Activated CD4-positive, CD25-positive, alpha-beta regulatory T cell treated with anti-CD3 and anti-CD28 coated beads, Interleukin-2, amount 50 U/mL, for 24 hours (primary cell): Measurements from ENCODE around the gene POU2AF1.

Source experiments
- ATAC-seq, 2 donors: fragments of 150-1000 bp; cut with Tn5 transposase; one replicate each; pipeline ENCODE4 v1.10.0; 2021; ENCODE audit warnings: mild to moderate bottlenecking in 1 of 2, moderate library complexity in 1 of 2

Gene POU2AF1, protein sequence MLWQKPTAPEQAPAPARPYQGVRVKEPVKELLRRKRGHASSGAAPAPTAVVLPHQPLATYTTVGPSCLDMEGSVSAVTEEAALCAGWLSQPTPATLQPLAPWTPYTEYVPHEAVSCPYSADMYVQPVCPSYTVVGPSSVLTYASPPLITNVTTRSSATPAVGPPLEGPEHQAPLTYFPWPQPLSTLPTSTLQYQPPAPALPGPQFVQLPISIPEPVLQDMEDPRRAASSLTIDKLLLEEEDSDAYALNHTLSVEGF

DNA sequence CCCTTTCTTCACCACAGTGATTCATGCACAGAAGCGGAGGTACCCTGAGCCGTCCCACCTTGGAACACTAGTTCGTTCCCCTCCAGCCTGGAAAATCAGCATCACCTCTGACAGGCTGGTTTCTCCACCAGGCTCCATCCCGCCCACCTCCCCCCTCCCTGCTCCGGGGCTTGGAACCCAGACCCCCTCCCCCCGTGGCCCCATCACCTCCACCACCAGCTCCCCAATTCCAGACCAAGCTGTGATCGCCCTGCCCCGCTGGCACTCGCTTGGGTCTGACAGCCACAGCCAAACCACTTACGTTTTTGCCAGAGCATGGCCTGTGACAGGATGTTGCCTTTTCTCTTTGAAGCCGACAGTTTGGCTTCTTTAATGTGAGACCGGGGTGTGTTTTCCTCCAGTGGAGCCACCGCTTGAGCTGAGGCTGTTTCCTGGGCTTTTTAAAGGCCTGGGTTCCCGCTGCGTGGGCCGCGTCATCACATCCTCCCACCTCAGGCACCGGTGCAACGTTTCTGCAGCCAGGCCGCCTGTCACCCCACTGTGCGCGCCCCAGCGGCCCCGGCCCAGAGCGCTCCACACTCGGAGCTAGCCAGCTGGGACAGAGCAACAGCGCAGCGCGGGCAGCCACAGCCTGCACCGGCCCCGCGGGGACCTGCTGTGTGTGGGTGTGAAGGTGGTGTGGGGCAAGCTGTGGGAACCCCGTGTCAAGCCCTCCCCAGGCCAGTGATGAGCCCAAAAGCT lies at the start of gene POU2AF1:
TSS of gene POU2AF1 (minus strand) at position 415 of the 741 bp plus-strand sequence. CDS start at position 317, 98 bp downstream.
- ATAC-seq = peak; percentile 83 to 84

DNA sequence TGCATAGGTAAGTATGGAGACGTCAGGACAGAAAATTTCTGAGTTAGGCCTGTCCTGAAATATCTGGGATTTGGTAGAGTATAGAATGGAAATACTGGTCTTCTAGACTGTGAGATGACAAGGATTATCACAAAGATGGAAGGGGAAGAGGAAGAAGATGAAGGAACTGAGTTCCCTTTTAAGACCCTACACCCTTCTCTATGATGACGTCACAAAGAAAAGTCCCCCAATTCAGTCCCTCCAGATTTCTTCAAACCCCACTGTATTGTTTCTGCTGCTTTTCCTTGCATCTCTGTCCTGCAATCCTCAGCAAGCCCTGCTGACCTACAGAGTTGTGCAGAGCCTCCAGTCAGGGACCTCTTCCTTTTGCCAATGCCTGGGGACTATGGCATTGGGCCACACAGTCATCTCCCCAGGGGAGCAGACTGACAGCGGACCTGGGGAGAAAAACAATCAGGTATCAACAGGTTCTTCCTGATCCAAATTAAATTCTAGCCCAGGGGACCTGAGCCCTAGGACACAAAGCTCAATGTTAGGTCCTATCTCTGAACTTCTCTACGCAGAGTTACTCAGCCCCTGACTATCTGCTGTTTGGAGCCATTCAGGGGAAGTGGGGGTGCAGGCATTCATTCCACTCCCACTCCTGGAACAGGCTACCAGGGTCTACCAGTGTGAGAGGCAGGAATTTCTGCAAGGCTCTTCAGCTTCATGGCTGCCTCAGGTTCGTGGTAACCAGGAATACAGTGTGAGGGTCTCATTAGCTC lies 49.2 kb upstream of the POU2AF1 start:
- ATAC-seq = no peak

DNA sequence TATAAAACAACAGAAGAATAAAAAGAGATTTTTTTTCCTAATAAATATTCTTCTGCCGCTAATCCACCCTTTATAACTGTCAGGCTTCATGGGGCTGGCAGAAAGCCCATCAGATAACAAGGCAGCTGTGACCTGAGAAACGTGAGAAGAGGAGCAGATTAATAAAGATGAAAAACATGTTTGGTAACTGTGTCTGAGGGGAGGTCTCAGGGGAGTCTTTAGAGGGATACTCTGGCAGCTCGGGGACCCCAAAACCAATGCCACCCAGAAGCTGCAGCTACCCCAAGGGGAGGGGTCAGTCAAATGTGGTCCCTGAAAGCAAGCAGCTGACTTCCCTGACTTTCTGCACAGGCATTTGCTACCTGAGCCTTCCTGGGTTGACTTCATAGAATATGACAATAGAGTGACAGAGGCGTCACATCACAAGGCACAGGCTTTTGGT lies 48.4 kb upstream of the POU2AF1 start:
- no peak for ATAC-seq

DNA sequence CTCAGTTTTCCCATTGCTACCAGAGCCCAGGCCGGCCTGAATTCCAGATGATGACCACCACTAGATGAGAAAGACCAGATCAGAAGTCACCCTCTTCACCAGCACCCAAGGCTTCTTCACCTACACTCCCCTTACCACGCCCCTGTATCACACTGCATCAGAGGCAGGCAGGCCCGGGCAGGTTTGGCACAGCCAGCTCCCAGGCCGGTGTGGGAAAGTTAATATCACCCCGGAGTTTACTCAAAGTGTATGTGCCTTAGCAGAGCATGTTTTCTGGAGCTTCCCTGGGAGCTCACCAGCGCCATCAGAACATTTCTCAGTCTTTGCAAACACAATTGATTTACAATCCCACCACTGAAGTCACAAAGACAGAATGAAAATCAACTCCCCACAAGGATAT lies 47.5 kb upstream of the POU2AF1 start:
- ATAC-seq = no peak

DNA sequence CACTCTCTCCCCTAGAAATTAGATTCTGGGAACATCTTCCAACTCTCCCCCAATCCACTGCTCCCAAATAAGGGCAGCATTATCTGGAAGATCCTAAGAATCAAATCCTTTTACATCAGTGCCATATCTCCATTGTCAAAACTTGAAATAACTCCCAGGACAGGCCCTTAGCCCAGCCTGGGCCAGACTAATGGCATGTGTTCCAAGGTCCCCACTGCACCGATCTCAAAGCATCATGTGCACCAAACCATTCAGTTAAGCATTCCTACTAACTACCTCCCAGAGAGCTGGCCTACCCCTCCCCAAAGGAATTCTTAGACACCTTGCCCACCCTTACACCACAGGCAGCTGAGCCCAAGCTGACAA lies 44.2 kb upstream of the POU2AF1 start:
- ATAC-seq = no peak

DNA sequence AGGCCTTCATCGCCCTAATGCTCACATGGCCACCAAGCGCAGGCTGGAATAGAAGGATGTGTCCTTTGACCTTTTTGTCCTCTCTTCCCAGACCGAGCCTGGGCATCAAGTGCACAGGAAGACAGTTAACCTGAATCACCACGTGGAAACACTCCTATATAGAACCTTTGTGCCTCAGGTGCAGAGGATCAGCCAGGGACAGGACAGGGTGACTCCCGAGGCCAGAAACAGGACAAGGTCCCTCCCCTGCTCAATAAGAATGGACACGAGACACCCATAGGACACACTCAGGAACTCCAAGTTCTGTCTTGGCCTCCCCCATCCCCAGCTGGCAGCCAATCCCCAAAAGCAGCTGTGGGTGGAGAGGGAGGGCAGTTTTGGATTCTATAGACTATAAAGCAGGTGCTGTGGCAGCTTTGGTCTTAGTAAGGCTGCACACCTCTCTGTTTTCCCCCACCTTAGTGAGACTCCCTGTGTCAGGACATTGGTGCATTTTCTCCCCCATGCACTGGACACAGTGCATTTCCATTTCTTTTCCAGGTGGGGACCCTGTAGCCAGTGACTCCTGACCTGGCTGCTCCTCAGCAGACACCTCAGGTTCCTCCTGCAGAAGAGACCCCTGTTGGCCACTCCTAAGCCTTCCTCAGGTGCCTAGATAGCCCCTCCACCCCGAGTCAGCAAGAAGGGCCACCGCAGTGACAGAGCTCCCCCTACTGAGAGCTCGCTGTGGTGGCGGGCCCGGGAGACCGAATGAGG lies 43.6 kb upstream of the POU2AF1 start:
- peak; percentile 63 to 72 for ATAC-seq

DNA sequence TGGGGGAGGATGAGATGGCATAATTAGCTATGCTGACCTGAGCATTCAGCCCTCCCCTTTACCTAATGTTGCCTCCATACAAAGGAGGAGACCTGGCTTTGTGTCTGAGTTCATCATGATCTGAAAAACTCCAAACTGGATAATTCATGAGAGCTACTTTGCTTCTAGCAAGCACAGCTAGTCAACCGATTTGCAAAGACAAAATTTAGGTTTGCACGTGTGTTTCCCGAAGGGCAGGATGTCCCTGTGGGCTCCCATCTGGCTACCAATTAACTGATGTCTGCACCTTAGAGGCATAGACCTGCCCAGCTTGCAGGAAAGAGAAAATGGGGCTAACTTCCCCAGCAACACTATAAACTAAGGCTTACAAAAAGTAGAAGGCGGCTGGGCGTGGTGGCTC lies 42.2 kb upstream of the POU2AF1 start:
- no peak for ATAC-seq

DNA sequence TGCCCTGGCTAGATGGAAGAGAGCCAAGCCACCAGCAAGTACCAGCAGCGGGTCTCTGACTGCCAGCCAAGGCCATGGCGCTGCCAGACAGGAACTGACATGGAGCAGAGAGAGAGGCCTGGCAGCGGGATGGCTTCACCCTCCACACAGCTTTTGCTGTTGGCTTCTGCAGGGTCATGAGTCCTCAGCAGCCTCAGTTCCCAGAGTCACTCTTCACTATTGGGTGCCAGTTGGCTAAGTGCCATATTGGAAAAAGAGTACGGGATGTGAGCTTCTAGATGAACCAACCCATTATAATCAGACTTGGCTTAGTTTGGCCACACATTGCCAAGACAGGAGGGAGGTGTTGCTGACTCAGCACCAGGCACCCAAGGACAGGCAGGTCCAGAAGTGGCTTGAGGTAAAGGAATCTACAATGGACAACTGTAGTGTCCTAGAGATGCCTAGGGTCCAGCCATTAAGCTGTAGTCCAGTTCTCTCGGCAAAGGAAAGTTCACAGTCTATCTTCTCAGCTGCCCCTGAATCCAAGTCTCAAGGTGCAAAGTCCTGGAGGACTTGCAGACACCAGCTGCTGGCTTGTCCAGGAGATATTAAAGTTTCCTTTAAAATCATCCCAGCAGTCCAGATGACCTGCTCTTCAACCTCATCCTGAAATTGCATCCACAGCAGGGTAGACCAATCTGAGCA lies 40.7 kb upstream of the POU2AF1 start:
- ATAC-seq = no peak

DNA sequence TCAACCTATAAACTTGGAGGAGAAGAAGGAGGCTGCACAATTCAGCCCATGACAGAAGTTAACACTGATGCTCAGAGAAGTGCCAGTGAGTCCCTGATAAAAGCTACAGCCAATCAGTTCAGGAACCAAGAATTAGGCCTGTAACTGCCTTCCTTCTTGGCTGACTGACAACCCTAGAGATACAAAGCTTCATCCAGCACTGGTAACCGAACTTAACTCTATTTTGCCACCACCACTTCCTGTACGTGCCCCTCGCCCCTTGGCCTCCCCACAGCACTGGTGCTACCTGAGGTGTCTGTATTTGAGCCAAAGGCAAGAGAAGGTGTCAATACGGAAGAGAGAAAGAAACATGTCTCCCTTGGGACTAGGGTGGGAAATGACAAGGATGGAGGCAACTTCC lies 40.1 kb upstream of the POU2AF1 start:
- no peak for ATAC-seq

DNA sequence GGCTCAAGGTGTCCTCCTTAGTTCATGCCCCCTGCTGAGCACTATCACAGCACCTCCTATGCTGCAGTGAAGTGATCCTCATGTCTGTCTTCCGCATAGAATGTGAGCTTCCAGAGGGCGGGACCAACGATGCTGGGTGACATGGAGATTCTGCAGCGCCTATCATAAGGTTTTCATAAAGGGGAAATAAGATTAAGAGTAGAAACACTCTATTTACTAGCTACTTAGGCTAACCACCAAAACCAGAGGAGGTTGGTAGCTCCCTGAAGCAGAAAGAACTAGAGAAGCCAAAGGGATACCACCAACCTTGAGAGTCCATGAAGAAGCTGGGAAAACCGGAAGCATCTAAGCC lies 39.3 kb upstream of the POU2AF1 start:
- ATAC-seq = no peak

DNA sequence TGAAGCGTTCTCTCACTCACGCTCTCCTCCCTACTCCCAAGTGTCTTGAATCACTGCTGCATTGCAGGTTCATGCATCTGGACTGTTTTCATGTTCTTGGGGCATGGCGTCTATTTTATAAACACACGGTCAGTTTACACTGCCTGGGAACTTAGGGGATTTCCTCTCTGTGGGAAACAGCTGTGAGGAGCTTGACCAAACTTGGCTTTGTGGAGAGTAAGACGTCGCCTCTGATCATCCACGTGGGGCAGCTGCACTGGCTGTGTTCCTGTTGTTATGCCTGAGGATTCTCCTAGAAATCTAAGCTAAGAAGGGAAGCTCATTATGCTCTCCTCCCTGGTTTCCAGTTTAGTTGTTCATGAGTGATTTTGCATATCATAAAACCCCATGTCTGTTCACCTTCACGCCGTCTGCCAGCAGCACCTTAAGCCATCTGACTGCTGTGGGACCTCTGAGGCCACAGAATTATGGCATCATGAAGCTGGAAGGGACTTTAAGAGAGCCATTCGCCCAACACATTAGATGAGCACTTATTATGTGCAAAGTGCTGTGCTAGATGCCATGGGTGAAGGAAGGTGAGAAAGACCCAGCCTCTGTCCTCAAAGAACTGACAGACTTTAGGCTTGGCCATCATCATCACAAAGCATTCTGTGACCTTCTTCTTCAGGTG lies 38.8 kb upstream of the POU2AF1 start:
- ATAC-seq = no peak

DNA sequence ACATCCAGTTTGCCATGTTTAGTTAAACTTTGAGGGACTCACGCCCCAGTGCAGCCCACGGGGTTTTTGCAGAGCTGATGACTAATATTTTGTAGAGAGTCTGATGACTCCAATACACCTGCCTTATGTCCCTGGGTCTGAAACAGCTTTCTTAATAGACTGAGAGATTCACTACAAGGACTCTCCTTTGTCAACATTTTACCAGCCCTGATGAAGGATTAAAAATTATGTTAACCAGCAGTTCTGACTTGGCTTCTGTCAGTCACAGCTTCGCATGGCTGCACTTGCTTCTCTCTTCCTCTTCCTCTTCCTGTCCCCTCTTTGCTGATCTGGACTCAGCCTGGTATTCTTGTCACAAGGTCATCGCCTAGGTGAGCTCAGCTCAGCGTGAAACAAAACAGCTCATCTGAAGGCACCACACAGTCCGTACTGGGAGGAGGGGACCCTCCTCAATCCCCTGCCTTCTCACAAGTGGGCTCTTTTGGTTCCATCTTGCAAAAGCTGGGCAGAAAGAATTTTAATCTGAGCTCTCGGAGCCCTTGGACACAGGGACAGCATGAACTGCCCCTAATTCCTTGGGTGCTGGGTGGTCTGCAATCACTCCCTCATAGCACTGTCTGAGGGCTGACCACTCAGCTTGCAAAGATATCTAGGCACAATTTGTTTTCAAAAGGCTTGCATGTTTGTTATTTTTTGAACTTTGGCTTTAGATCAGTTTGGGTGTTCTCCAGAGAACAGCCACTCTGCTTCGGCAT lies 38.1 kb upstream of the POU2AF1 start:
- peak; percentile 70 to 71 for ATAC-seq

DNA sequence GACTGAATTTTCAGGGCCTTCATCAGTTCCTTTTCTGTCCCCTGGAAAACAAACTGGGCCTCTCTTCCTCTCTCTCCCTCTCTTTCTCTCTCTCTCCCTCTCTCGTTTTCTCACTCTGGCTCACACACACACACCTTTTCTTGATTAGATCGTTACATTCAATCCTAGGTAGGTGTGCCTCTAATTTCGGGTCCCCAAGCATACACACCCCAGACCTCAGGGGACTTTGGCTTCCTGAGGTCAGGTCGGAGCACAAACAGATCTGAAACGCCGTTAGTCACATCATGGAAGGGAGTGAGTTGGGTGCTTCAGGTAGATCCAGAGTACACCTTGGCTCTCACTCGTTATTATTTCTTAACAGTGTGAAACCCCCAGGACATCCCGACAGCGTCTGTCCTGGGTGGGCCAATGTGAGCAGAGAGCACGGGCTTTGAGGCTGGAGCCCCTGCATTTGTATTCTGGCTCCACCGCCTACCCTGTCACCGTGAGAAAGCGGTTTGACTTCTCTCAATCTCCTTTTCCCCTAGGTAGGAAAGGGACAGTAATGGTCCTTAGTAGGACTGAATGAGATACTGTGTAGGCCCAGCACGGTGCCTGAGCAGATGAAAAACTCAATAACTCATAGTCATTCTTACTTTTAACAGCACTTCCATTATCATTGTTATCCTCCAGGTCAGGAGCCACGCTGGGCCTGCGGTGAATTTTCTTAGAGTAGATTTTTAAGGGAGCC lies 37.3 kb upstream of the POU2AF1 start:
- no peak for ATAC-seq

DNA sequence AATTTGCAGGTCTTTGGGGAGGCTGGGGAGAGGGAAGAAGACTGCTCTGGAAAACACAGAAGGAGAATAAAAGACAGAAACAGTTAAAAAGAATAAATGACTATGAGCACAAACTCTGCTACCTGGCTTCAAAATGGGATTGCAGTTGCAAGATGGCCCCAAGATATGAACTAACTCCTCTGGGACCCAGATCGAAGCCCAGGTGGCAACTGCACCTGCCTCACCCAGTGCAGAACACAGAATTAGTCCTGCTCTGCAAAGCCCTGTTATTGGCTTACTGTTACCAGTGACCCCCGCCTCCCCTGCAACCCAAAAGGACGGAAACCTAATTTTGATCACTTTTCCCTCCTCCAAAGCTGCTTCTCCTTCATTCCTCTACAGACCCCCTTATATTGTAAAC lies 35.9 kb upstream of the POU2AF1 start:
- no peak for ATAC-seq

DNA sequence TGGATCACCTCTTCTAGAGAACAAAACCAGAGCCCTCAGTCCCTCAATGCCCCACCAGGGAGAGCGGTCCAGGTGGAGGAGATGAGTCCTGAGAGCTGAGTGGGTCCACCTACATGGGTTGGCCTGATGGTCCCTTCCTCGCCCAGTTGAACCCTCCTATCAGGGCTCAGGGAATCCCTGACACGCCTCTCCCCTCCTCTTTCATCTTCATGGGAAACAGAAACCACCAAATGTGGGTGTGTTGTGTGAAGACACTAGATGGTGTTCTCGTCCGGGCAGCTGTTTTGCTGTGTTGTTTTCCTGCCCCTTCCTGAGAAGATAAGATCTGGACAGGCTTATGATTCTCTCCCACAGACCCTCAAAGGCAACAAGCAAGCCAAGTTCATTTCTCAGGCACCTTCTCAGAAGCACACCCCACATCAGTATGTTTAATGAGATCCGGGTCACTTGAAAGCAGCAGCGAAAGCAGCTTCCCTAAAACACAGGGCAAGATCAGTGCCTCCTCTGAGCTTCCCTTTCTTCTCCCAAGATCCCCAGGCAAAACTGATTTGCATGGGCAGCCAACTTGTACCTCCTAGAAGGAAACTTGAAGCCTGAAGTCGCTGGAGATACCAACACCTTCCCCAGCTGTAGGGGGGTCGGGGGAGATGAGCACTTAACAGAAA lies 35.3 kb upstream of the POU2AF1 start:
- ATAC-seq = peak in 1 of 2 donors; percentile 3

DNA sequence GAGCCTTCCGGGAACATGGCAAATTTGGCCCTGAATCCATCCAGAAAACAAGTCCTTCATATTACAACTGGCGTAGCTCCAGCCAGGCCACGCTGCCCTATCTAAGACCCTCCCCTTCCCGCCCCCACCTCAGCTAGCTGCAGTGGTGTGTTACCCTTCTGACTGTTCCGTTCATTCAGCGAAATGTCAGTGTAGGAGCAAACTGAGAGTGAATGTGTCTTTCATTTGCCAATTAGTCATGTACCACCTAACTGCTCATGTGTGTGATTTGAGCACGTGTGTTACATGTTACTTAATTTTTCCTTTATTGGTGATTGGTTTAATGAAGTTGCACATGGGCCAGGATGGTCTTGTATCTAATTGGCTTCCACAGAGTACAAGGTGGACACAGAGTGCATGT lies 34.8 kb upstream of the POU2AF1 start:
- peak; percentile 77 to 82 for ATAC-seq

DNA sequence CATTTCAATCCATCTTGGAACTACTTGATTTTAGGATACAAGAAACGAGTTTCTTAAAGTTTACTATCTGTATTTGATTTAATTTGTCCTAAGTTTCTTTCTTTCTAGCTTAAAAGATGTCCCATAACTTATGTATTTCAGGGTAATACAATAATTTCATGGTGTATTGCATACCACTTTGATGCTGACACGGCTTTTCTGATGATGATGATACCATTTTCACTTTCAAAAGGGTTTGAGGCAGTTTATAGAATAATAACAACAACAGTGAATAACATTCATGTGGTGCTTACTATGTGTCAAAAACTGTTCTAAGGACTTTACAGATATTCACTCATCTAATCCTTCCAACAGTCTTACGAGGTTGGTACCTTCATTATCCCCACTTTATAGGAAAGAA lies 33.2 kb upstream of the POU2AF1 start:
- ATAC-seq = no peak

DNA sequence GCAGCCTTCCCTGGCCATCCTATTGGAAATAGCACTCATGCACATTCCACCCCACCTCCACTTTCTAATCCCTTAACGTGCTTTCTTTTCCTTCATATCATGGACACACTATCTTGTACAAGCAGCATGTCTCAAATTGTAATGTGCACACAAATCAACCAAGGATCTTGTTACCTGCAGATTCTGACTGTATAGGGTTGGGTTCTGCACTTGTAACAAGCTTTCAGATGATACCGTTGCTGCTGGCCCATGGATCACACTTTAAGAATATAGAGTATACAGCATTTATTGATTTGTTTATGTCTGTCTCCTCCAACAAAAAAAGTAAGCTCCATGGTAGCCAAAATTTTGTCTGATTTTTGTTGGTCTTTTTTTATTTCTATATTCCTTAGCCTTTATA lies 32.4 kb upstream of the POU2AF1 start:
- no peak for ATAC-seq

DNA sequence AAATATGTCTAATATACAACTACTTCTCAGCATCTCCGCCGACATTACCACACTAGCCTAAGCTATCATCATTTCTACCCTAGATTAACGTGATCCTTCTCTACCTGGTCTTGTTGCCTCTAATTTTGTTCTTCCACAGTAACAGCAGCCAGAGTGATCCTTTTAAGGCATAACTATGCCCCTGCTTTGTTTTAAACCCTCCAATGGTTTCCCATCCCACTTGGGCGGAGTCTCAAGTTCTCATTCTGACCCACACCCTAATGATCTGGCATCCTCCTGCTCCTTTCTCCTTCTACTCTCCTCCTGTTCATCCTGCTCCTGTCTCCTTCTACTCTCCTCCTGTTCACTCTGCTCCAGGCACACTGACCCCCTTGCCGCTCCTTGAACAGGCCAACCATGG lies 31.9 kb upstream of the POU2AF1 start:
- ATAC-seq = no peak

DNA sequence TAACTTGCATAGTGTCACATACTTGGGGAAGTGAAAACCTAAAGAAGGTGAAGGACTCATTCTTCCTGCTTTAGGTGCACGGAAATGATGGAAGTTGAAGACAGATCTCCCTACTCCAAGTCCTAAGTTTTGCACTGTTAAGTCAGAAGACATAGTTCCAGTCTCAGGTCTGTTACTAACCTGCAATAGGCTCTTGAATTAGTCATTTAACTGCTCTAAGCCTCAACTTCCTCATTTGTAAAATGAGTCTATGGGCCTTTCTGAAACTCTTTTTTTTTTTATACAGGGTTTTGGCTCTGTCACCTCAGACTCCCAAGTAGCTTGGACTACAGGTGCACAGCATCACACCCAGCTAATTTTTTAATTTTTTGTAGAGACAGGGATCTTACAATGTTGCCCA lies 30.8 kb upstream of the POU2AF1 start:
- ATAC-seq = peak in 1 of 2 donors; percentile 21
